ENCODE measurements around the gene MYH14. TPM values are rescaled to one million over a fixed set of nuclear protein-coding genes. Genes with fewer than 3 reads are reported as not detected.

MYH14 gene
- total and polyA plus RNA-seq, 2 of the 8 experiments (the other 6 are each of a cell fraction or from before 2014, with no cell fraction given): 17.3 to 28.6 TPM

DNA sequence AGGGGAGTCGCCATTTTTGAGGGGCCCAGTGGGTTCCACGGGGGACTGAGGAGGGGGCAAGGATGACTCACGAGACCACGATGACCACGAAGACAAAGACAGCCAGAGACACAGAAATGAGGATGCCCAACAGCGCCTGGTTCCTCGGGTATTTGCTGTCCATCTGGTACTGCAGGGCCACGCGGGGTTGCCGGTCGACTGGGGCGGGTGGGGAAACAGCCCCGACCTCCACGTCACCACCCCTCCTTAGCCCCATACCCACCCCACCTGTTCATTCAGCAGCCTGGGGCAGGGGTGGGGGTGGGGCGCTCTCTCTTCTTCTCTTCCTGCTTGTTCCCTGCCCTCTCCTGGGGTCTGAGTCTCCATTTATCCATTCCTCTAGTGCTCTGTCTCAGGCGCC, 48.9 kb upstream of the MYH14 start (continued):
- TF ChIP-seq, protein P1, sequence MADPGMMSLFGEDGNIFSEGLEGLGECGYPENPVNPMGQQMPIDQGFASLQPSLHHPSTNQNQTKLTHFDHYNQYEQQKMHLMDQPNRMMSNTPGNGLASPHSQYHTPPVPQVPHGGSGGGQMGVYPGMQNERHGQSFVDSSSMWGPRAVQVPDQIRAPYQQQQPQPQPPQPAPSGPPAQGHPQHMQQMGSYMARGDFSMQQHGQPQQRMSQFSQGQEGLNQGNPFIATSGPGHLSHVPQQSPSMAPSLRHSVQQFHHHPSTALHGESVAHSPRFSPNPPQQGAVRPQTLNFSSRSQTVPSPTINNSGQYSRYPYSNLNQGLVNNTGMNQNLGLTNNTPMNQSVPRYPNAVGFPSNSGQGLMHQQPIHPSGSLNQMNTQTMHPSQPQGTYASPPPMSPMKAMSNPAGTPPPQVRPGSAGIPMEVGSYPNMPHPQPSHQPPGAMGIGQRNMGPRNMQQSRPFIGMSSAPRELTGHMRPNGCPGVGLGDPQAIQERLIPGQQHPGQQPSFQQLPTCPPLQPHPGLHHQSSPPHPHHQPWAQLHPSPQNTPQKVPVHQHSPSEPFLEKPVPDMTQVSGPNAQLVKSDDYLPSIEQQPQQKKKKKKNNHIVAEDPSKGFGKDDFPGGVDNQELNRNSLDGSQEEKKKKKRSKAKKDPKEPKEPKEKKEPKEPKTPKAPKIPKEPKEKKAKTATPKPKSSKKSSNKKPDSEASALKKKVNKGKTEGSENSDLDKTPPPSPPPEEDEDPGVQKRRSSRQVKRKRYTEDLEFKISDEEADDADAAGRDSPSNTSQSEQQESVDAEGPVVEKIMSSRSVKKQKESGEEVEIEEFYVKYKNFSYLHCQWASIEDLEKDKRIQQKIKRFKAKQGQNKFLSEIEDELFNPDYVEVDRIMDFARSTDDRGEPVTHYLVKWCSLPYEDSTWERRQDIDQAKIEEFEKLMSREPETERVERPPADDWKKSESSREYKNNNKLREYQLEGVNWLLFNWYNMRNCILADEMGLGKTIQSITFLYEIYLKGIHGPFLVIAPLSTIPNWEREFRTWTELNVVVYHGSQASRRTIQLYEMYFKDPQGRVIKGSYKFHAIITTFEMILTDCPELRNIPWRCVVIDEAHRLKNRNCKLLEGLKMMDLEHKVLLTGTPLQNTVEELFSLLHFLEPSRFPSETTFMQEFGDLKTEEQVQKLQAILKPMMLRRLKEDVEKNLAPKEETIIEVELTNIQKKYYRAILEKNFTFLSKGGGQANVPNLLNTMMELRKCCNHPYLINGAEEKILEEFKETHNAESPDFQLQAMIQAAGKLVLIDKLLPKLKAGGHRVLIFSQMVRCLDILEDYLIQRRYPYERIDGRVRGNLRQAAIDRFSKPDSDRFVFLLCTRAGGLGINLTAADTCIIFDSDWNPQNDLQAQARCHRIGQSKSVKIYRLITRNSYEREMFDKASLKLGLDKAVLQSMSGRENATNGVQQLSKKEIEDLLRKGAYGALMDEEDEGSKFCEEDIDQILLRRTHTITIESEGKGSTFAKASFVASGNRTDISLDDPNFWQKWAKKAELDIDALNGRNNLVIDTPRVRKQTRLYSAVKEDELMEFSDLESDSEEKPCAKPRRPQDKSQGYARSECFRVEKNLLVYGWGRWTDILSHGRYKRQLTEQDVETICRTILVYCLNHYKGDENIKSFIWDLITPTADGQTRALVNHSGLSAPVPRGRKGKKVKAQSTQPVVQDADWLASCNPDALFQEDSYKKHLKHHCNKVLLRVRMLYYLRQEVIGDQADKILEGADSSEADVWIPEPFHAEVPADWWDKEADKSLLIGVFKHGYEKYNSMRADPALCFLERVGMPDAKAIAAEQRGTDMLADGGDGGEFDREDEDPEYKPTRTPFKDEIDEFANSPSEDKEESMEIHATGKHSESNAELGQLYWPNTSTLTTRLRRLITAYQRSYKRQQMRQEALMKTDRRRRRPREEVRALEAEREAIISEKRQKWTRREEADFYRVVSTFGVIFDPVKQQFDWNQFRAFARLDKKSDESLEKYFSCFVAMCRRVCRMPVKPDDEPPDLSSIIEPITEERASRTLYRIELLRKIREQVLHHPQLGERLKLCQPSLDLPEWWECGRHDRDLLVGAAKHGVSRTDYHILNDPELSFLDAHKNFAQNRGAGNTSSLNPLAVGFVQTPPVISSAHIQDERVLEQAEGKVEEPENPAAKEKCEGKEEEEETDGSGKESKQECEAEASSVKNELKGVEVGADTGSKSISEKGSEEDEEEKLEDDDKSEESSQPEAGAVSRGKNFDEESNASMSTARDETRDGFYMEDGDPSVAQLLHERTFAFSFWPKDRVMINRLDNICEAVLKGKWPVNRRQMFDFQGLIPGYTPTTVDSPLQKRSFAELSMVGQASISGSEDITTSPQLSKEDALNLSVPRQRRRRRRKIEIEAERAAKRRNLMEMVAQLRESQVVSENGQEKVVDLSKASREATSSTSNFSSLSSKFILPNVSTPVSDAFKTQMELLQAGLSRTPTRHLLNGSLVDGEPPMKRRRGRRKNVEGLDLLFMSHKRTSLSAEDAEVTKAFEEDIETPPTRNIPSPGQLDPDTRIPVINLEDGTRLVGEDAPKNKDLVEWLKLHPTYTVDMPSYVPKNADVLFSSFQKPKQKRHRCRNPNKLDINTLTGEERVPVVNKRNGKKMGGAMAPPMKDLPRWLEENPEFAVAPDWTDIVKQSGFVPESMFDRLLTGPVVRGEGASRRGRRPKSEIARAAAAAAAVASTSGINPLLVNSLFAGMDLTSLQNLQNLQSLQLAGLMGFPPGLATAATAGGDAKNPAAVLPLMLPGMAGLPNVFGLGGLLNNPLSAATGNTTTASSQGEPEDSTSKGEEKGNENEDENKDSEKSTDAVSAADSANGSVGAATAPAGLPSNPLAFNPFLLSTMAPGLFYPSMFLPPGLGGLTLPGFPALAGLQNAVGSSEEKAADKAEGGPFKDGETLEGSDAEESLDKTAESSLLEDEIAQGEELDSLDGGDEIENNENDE (IDR thresholded peaks at IDR 0.05; ENCODE audit: insufficient replicate concordance, low read length): no peak
- TF ChIP-seq POLR2A (IDR thresholded peaks at IDR 0.05; ENCODE audit: control extremely low read depth in 1 of 2, low read depth in 2 of 2, low read length in 2 of 2): no peak
- no peak for TF ChIP-seq SP1 (IDR thresholded peaks at IDR 0.05; ENCODE audit: low read depth, low read length)
- TF ChIP-seq JUN (IDR thresholded peaks at IDR 0.05; ENCODE audit: low read depth, low read length): no peak
- no peak for TF ChIP-seq RNF2 (IDR thresholded peaks at IDR 0.05; ENCODE audit: borderline replicate concordance, low read depth, low read length, missing control alignments, poor library complexity, severe bottlenecking)
